Measurements from ENCODE around the gene CCL4.

DNA sequence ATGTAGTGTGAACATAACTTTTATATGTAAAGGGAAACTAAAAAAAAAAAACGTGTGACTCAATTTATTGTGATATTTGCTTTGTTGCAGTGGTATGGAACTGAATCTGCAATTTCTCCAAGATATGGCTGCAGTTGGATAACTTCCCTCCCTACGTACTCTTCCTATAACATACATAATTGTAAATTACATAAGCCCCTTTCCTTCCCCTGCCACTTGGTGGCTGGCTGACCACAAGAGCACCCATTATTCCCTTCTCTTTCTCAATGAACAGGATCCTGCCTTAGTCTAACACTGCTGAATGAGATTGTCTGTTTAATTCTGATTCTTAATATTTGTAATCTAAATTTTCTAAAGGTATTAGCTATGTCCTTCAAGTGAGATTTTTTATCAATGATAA lies 27.8 kb downstream of the CCL4 start:
- TF ChIP-seq, protein P1, sequence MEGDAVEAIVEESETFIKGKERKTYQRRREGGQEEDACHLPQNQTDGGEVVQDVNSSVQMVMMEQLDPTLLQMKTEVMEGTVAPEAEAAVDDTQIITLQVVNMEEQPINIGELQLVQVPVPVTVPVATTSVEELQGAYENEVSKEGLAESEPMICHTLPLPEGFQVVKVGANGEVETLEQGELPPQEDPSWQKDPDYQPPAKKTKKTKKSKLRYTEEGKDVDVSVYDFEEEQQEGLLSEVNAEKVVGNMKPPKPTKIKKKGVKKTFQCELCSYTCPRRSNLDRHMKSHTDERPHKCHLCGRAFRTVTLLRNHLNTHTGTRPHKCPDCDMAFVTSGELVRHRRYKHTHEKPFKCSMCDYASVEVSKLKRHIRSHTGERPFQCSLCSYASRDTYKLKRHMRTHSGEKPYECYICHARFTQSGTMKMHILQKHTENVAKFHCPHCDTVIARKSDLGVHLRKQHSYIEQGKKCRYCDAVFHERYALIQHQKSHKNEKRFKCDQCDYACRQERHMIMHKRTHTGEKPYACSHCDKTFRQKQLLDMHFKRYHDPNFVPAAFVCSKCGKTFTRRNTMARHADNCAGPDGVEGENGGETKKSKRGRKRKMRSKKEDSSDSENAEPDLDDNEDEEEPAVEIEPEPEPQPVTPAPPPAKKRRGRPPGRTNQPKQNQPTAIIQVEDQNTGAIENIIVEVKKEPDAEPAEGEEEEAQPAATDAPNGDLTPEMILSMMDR (IDR thresholded peaks at IDR 0.05): no peak
- TF ChIP-seq EZH2 (IDR thresholded peaks at IDR 0.05; ENCODE audit: borderline replicate concordance, insufficient read depth, low read depth, low read length, poor library complexity, severe bottlenecking): no peak
